Panc1 (cell line): Measurements from ENCODE around the gene SCGB1D1. TPM values are rescaled to one million over a fixed set of nuclear protein-coding genes. Genes with fewer than 3 reads are reported as not detected.

ENCODE experiments used
- ATAC-seq: fragments of 200-7000 bp; cut with Tn5 transposase; 2 replicates; pipeline ENCODE4 v1.9.1; 2020; ENCODE audit warnings: mild to moderate bottlenecking, moderate library complexity
- BruUV-seq: library from RNA; stranded (reverse); fragments of 400-500 nt; replicated peaks from 2 replicates; lab custom pipeline; 2021; lab: Mats Ljungman, UMichigan
- CTCF ChIA-PET: fragments of 300-600 bp; sonication (Branson Sonifier 250); formaldehyde crosslinking; loops from one replicate; lab custom pipeline; 2022; ENCODE audit warnings: antibody characterized with exemption; lab: Charles Lee
- POLR2A ChIA-PET: fragments of 300-600 bp; sonication (Branson Sonifier 250); formaldehyde crosslinking; loops from one replicate; lab custom pipeline; 2022; ENCODE audit warnings: antibody characterized with exemption; lab: Charles Lee
- DNase-seq: peaks from one replicate; pipeline ENCODE4 v3.0.0-alpha.2; 2010; ENCODE audit warnings: low read depth, low spot score
- H3K27ac ChIP-seq: 2 replicates; pipeline ENCODE4 v1.5.1; 2011; ENCODE audit warnings: mild to moderate bottlenecking, low read length, inconsistent platforms
- H3K27me3 ChIP-seq: fragments of 200-500 bp; sonication (Bioruptor generic); 2 replicates; pipeline ENCODE4 v1.6.0; 2014; ENCODE audit warnings: low read length, inconsistent platforms; ENCODE audit not compliant: control insufficient read depth, insufficient read depth
- H3K36me3 ChIP-seq: fragments of 200-500 bp; sonication (Bioruptor generic); 2 replicates; pipeline ENCODE4 v1.5.1; 2014; ENCODE audit warnings: inconsistent platforms, mild to moderate bottlenecking, low read length, moderate library complexity; ENCODE audit not compliant: control insufficient read depth, insufficient read depth
- H3K4me1 ChIP-seq: 2 replicates; pipeline ENCODE4 v1.5.1; 2011; ENCODE audit warnings: inconsistent platforms, mild to moderate bottlenecking, low read length, moderate library complexity; ENCODE audit not compliant: control insufficient read depth, insufficient read depth
- H3K4me3 ChIP-seq, 2 experiments: 2 replicates each; pipeline ENCODE4 v1.5.1; 2011 to 2012; ENCODE audit warnings: low read depth in 2 of 2, low read length in 2 of 2, mild to moderate bottlenecking in 2 of 2, inconsistent platforms in 1 of 2, moderate library complexity in 1 of 2
- H3K9me3 ChIP-seq: fragments of 200-500 bp; sonication (Bioruptor generic); 2 replicates; pipeline ENCODE4 v1.5.1; 2014; ENCODE audit warnings: low read depth, mild to moderate bottlenecking, inconsistent platforms, low read length, moderate library complexity; ENCODE audit not compliant: control insufficient read depth, insufficient read depth
- POLR2AphosphoS5 ChIP-seq: IDR thresholded peaks from 2 replicates; pipeline ENCODE4 v1.6.1; 2012; ENCODE audit warnings: mild to moderate bottlenecking, low read depth, low read length, moderate library complexity
- SIN3A ChIP-seq: IDR thresholded peaks from 2 replicates; pipeline ENCODE4 v1.6.1; 2012; ENCODE audit warnings: low read depth, mild to moderate bottlenecking, low read length, moderate library complexity, borderline replicate concordance; ENCODE audit not compliant: insufficient read depth
- TCF7L2 ChIP-seq: IDR thresholded peaks from 2 replicates; pipeline ENCODE4 v1.6.1; 2011; ENCODE audit warnings: mild to moderate bottlenecking, low read depth, low read length, inconsistent platforms
- in situ Hi-C: cut with HindIII; loops from 2 replicates; pipeline ENCODE4 v1.10.0; 2016; ENCODE audit warnings: low sequenced_read_pairs, low pct_unique_long_range_greater_than_20kb
- intact Hi-C: fragments of 100-400 bp; cut with micrococcal nuclease; formaldehyde crosslinking; loops from one replicate; pipeline ENCODE4 v1.10.0; 2022; ENCODE audit not compliant: unreplicated experiment
- total RNA-seq: library from RNA; stranded (reverse); gene quantifications from one replicate; pipeline ENCODE4 v1.2.1, GENCODE V29; 2021; ENCODE audit not compliant: unreplicated experiment
- TF ChIP-seq, protein P1 (sequence below): fragments of 450-650 bp; IDR thresholded peaks from 2 replicates; pipeline ENCODE4 v1.5.1; 2017; ENCODE audit warnings: mild to moderate bottlenecking
- TF ChIP-seq, protein P2 (sequence below), 2 experiments: IDR thresholded peaks; 2 replicates each; pipeline ENCODE4 v1.6.1; 2011 to 2012; ENCODE audit warnings: low read depth in 2 of 2, control low read depth in 1 of 2, low read length in 1 of 2, mild to moderate bottlenecking in 1 of 2, moderate library complexity in 1 of 2; ENCODE audit not compliant: insufficient read depth in 1 of 2

The SCGB1D1 gene
- total RNA-seq, 1 experiment from 2014 or later, result not detected

GRCh38 chr11:62146476-62147200, 43.4 kb upstream of the SCGB1D1 start:
- no peaks in the 10 kb centered on the region for H3K27me3 ChIP-seq
- CTCF ChIA-PET, result no interaction called here
- no peak overlapping the region for H3K27ac ChIP-seq
- BruUV-seq, result no TSS peak
- peaks cover 11% of the 10 kb centered on the region for H3K36me3 ChIP-seq
- ATAC-seq (no peak), DNase-seq (no peak)
- H3K9me3 ChIP-seq, result no peaks in the 10 kb centered on the region
- intact Hi-C loops (no loop called here), in situ Hi-C loops (no loop called here)
- POLR2A ChIA-PET, result no interaction called here
- no peaks in the 10 kb centered on the region for H3K4me1 ChIP-seq
- H3K4me3 ChIP-seq, result no peak overlapping the region
- no peak for TF ChIP-seq POLR2AphosphoS5
- TF ChIP-seq, protein P1, sequence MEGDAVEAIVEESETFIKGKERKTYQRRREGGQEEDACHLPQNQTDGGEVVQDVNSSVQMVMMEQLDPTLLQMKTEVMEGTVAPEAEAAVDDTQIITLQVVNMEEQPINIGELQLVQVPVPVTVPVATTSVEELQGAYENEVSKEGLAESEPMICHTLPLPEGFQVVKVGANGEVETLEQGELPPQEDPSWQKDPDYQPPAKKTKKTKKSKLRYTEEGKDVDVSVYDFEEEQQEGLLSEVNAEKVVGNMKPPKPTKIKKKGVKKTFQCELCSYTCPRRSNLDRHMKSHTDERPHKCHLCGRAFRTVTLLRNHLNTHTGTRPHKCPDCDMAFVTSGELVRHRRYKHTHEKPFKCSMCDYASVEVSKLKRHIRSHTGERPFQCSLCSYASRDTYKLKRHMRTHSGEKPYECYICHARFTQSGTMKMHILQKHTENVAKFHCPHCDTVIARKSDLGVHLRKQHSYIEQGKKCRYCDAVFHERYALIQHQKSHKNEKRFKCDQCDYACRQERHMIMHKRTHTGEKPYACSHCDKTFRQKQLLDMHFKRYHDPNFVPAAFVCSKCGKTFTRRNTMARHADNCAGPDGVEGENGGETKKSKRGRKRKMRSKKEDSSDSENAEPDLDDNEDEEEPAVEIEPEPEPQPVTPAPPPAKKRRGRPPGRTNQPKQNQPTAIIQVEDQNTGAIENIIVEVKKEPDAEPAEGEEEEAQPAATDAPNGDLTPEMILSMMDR, result no peak
- TF ChIP-seq, protein P2, sequence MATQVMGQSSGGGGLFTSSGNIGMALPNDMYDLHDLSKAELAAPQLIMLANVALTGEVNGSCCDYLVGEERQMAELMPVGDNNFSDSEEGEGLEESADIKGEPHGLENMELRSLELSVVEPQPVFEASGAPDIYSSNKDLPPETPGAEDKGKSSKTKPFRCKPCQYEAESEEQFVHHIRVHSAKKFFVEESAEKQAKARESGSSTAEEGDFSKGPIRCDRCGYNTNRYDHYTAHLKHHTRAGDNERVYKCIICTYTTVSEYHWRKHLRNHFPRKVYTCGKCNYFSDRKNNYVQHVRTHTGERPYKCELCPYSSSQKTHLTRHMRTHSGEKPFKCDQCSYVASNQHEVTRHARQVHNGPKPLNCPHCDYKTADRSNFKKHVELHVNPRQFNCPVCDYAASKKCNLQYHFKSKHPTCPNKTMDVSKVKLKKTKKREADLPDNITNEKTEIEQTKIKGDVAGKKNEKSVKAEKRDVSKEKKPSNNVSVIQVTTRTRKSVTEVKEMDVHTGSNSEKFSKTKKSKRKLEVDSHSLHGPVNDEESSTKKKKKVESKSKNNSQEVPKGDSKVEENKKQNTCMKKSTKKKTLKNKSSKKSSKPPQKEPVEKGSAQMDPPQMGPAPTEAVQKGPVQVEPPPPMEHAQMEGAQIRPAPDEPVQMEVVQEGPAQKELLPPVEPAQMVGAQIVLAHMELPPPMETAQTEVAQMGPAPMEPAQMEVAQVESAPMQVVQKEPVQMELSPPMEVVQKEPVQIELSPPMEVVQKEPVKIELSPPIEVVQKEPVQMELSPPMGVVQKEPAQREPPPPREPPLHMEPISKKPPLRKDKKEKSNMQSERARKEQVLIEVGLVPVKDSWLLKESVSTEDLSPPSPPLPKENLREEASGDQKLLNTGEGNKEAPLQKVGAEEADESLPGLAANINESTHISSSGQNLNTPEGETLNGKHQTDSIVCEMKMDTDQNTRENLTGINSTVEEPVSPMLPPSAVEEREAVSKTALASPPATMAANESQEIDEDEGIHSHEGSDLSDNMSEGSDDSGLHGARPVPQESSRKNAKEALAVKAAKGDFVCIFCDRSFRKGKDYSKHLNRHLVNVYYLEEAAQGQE (IDR thresholded peaks at IDR 0.05; ENCODE audit: insufficient read depth in 1 of 2, low read depth in 2 of 2, low read length in 1 of 2), result no peak
- TF ChIP-seq SIN3A, result no peak
- no peak for TF ChIP-seq TCF7L2

- H3K27me3 ChIP-seq, result no peaks in the 10 kb centered on the region
- no peaks in the 10 kb centered on the region for H3K4me1 ChIP-seq
- no peak for DNase-seq
- ChIA-PET POLR2A (no interaction called here), CTCF (no interaction called here)
- H3K36me3 ChIP-seq, result peaks cover 11% of the 10 kb centered on the region
- TF ChIP-seq SIN3A (no peak), TCF7L2 (no peak), POLR2AphosphoS5 (no peak)
- TF ChIP-seq, protein P1, result no peak
- TF ChIP-seq, protein P2 (IDR thresholded peaks at IDR 0.05; ENCODE audit: insufficient read depth in 1 of 2, low read depth in 2 of 2, low read length in 1 of 2), result no peak
- H3K9me3 ChIP-seq, result no peaks in the 10 kb centered on the region
- ATAC-seq, result no peak
- H3K27ac ChIP-seq, result no peak overlapping the region
- no peak overlapping the region for H3K4me3 ChIP-seq
- in situ Hi-C loops (no loop called here), intact Hi-C loops (no loop called here)
- BruUV-seq, result no TSS peak
These were observed 42.5 kb upstream of the SCGB1D1 start for GRCh38 chr11:62147545-62147944.
